ENCODE results near the gene PPP3R2.
"Not testable (repeated sequence)": the region's sequence is repeated elsewhere in the genome, so short reads cannot be mapped to it uniquely, and the experiment has no call there.

Gene PPP3R2

GRCh38 chr9:101564252-101564651 lies 30.5 kb downstream of the PPP3R2 start:
- Histone ChIP-seq H3K9me3 (ENCODE audit: low read length) (no peaks in the 10 kb centered on the region), H3F3A (ENCODE audit: insufficient read depth, low read length) (no peaks in the 10 kb centered on the region), H3K9ac (ENCODE audit: low read length) (no peak overlapping the region), H2AFZ (ENCODE audit: low read length) (no peak overlapping the region), H3K79me2 (ENCODE audit: insufficient read depth, low read length) (no peaks in the 10 kb centered on the region), H3K36me3 (ENCODE audit: insufficient read depth, low read length) (peaks cover 78% of the 10 kb centered on the region), H3K4me3 (ENCODE audit: low read depth, low read length, poor library complexity, severe bottlenecking) (no peak overlapping the region), H4K20me1 (ENCODE audit: insufficient read depth, low read length) (no peaks in the 10 kb centered on the region), H3K4me1 (ENCODE audit: insufficient read depth, low read length, severe bottlenecking) (no peaks in the 10 kb centered on the region), H3K27me3 (ENCODE audit: insufficient read depth, low read length) (no peaks in the 10 kb centered on the region), H3K9me2 (ENCODE audit: low read depth, low read length) (no peaks in the 10 kb centered on the region), H3K4me2 (ENCODE audit: low read length) (no peak overlapping the region), H3K27ac (ENCODE audit: low read depth, low read length, poor library complexity, severe bottlenecking) (no peak overlapping the region)
- TF ChIP-seq EZH2 (IDR thresholded peaks at IDR 0.05; ENCODE audit: borderline replicate concordance, low read length) (no peak), CTCF (IDR thresholded peaks at IDR 0.05; ENCODE audit: low read length) (no peak)

GRCh38 chr9:101562966-101563365 lies 31.8 kb downstream of the PPP3R2 start:
- Histone ChIP-seq H3K27me3 (ENCODE audit: insufficient read depth, low read length) (no peaks in the 10 kb centered on the region), H3K4me2 (ENCODE audit: low read length) (no peak overlapping the region), H3K36me3 (ENCODE audit: insufficient read depth, low read length) (peaks cover 90% of the 10 kb centered on the region), H4K20me1 (ENCODE audit: insufficient read depth, low read length) (no peaks in the 10 kb centered on the region), H3F3A (ENCODE audit: insufficient read depth, low read length) (no peaks in the 10 kb centered on the region), H3K27ac (ENCODE audit: low read depth, low read length, poor library complexity, severe bottlenecking) (no peak overlapping the region), H3K4me3 (ENCODE audit: low read depth, low read length, poor library complexity, severe bottlenecking) (no peak overlapping the region), H3K9me3 (ENCODE audit: low read length) (no peaks in the 10 kb centered on the region), H3K79me2 (ENCODE audit: insufficient read depth, low read length) (no peaks in the 10 kb centered on the region), H2AFZ (ENCODE audit: low read length) (no peak overlapping the region), H3K9ac (ENCODE audit: low read length) (no peak overlapping the region), H3K9me2 (ENCODE audit: low read depth, low read length) (no peaks in the 10 kb centered on the region), H3K4me1 (ENCODE audit: insufficient read depth, low read length, severe bottlenecking) (no peaks in the 10 kb centered on the region)
- TF ChIP-seq CTCF (IDR thresholded peaks at IDR 0.05; ENCODE audit: low read length) (no peak), EZH2 (IDR thresholded peaks at IDR 0.05; ENCODE audit: borderline replicate concordance, low read length) (no peak)

GRCh38 chr9:101561740-101562139 lies 33.0 kb downstream of the PPP3R2 start:
- peaks cover 93% of the 10 kb centered on the region for H3K36me3 ChIP-seq (ENCODE audit: insufficient read depth, low read length)
- no peak overlapping the region for H3K4me2 ChIP-seq (ENCODE audit: low read length)

GRCh38 chr9:101549472-101550098 lies 45.2 kb downstream of the PPP3R2 start:
- not testable (repeated sequence) for H2AFZ ChIP-seq (ENCODE audit: low read length); H3K27ac ChIP-seq (ENCODE audit: low read depth, low read length, poor library complexity, severe bottlenecking); H3K79me2 ChIP-seq (ENCODE audit: insufficient read depth, low read length); H3K4me1 ChIP-seq (ENCODE audit: insufficient read depth, low read length, severe bottlenecking); H3K4me3 ChIP-seq (ENCODE audit: low read depth, low read length, poor library complexity, severe bottlenecking); H4K20me1 ChIP-seq (ENCODE audit: insufficient read depth, low read length); H3K9me3 ChIP-seq (ENCODE audit: low read length); H3K27me3 ChIP-seq (ENCODE audit: insufficient read depth, low read length); H3F3A ChIP-seq (ENCODE audit: insufficient read depth, low read length); H3K4me2 ChIP-seq (ENCODE audit: low read length); H3K9ac ChIP-seq (ENCODE audit: low read length); H3K9me2 ChIP-seq (ENCODE audit: low read depth, low read length)
- H3K36me3 ChIP-seq (ENCODE audit: insufficient read depth, low read length): peaks cover 95% of the 10 kb centered on the region

More at GRCh38 chr9:101561740-101562139, 33.0 kb downstream of the PPP3R2 start:
- Histone ChIP-seq H2AFZ (ENCODE audit: low read length) (no peak overlapping the region), H3K27ac (ENCODE audit: low read depth, low read length, poor library complexity, severe bottlenecking) (no peak overlapping the region), H3K9ac (ENCODE audit: low read length) (no peak overlapping the region), H3K27me3 (ENCODE audit: insufficient read depth, low read length) (no peaks in the 10 kb centered on the region), H3F3A (ENCODE audit: insufficient read depth, low read length) (no peaks in the 10 kb centered on the region), H3K4me3 (ENCODE audit: low read depth, low read length, poor library complexity, severe bottlenecking) (no peak overlapping the region), H3K9me3 (ENCODE audit: low read length) (no peaks in the 10 kb centered on the region), H3K9me2 (ENCODE audit: low read depth, low read length) (no peaks in the 10 kb centered on the region), H4K20me1 (ENCODE audit: insufficient read depth, low read length) (no peaks in the 10 kb centered on the region), H3K4me1 (ENCODE audit: insufficient read depth, low read length, severe bottlenecking) (no peaks in the 10 kb centered on the region), H3K79me2 (ENCODE audit: insufficient read depth, low read length) (no peaks in the 10 kb centered on the region)
- TF ChIP-seq CTCF (IDR thresholded peaks at IDR 0.05; ENCODE audit: low read length) (no peak), EZH2 (IDR thresholded peaks at IDR 0.05; ENCODE audit: borderline replicate concordance, low read length) (no peak)
